ENCODE results near the gene PRKAG2. TPM values are rescaled to one million over a fixed set of nuclear protein-coding genes. Genes with fewer than 3 reads are reported as not detected.
"Not testable (repeated sequence)": the region's sequence is repeated elsewhere in the genome, so short reads cannot be mapped to it uniquely, and the experiment has no call there.

Gene PRKAG2
- total RNA-seq, 1 donor from 2014 or later, result 20.6 TPM

GRCh38 chr7:151748733-151749132, 128.2 kb downstream of the PRKAG2 start:
- H3K27ac Mint-ChIP-seq, result no peak overlapping the region
- DNase-seq (ENCODE audit: low spot score, unreplicated experiment), result no peak
- H3K9me3 Mint-ChIP-seq (ENCODE audit: low read depth), result peaks cover 4% of the 10 kb centered on the region
- H3K4me3 Mint-ChIP-seq (ENCODE audit: low read depth), result no peak overlapping the region
- H3K4me1 Mint-ChIP-seq (ENCODE audit: low read depth), result peaks cover 4% of the 10 kb centered on the region
- H3K27me3 Mint-ChIP-seq, result peaks cover 10% of the 10 kb centered on the region
- no peaks in the 10 kb centered on the region for H3K36me3 Mint-ChIP-seq (ENCODE audit: insufficient read depth)
- no peak for TF ChIP-seq CTCF (IDR thresholded peaks at IDR 0.05; ENCODE audit: unreplicated experiment)

- DNase-seq (ENCODE audit: low spot score, unreplicated experiment); H3K27ac Mint-ChIP-seq; H3K9me3 Mint-ChIP-seq (ENCODE audit: low read depth); H3K4me3 Mint-ChIP-seq (ENCODE audit: low read depth); H3K36me3 Mint-ChIP-seq (ENCODE audit: insufficient read depth); H3K4me1 Mint-ChIP-seq (ENCODE audit: low read depth): not testable (repeated sequence)
- H3K27me3 Mint-ChIP-seq, result peaks cover 13% of the 10 kb centered on the region
Observed at GRCh38 chr7:151748021-151748420, 128.9 kb downstream of the PRKAG2 start.

GRCh38 chr7:151745706-151746105, 131.2 kb downstream of the PRKAG2 start:
- DNase-seq (ENCODE audit: low spot score, unreplicated experiment), result no peak
- H3K4me3 Mint-ChIP-seq (ENCODE audit: low read depth), result no peak overlapping the region
- peaks cover 13% of the 10 kb centered on the region for H3K27me3 Mint-ChIP-seq
- no peak for TF ChIP-seq CTCF (IDR thresholded peaks at IDR 0.05; ENCODE audit: unreplicated experiment)
- peaks cover 4% of the 10 kb centered on the region for H3K4me1 Mint-ChIP-seq (ENCODE audit: low read depth)
- H3K36me3 Mint-ChIP-seq (ENCODE audit: insufficient read depth), result no peaks in the 10 kb centered on the region
- H3K9me3 Mint-ChIP-seq (ENCODE audit: low read depth), result no peaks in the 10 kb centered on the region
- no peak overlapping the region for H3K27ac Mint-ChIP-seq

GRCh38 chr7:151744656-151745638, 132.0 kb downstream of the PRKAG2 start:
- TF ChIP-seq CTCF (IDR thresholded peaks at IDR 0.05; ENCODE audit: unreplicated experiment), result no peak
- peaks cover 4% of the 10 kb centered on the region for H3K4me1 Mint-ChIP-seq (ENCODE audit: low read depth)
- H3K27me3 Mint-ChIP-seq, result peaks cover 13% of the 10 kb centered on the region
- no peak overlapping the region for H3K4me3 Mint-ChIP-seq (ENCODE audit: low read depth)
- no peaks in the 10 kb centered on the region for H3K9me3 Mint-ChIP-seq (ENCODE audit: low read depth)
- H3K27ac Mint-ChIP-seq, result no peak overlapping the region
- H3K36me3 Mint-ChIP-seq (ENCODE audit: insufficient read depth), result no peaks in the 10 kb centered on the region
- DNase-seq (ENCODE audit: low spot score, unreplicated experiment), result no peak

- no peak for TF ChIP-seq CTCF (IDR thresholded peaks at IDR 0.05; ENCODE audit: unreplicated experiment)
- peaks cover 4% of the 10 kb centered on the region for H3K9me3 Mint-ChIP-seq (ENCODE audit: low read depth)
- DNase-seq (ENCODE audit: low spot score, unreplicated experiment), result no peak
- H3K27ac Mint-ChIP-seq, result no peak overlapping the region
- H3K36me3 Mint-ChIP-seq (ENCODE audit: insufficient read depth), result peaks cover 2% of the 10 kb centered on the region
- H3K4me1 Mint-ChIP-seq (ENCODE audit: low read depth), result peaks cover 4% of the 10 kb centered on the region
- no peak overlapping the region for H3K4me3 Mint-ChIP-seq (ENCODE audit: low read depth)
- H3K27me3 Mint-ChIP-seq, result peaks cover 13% of the 10 kb centered on the region
Observed at GRCh38 chr7:151744051-151744580, 132.8 kb downstream of the PRKAG2 start.
